GM21529 (cell line): ENCODE data around the gene C12orf76.
"Not testable (repeated sequence)": the region's sequence is repeated elsewhere in the genome, so short reads cannot be mapped to it uniquely, and the experiment has no call there.

ENCODE experiments used
- ATAC-seq: cut with Tn5 transposase; IDR thresholded peaks from one replicate; pipeline ENCODE4 v1.9.1; 2021; ENCODE audit not compliant: unreplicated experiment

Gene C12orf76

GRCh38 chr12:110065540-110065939, 17.2 kb upstream of the C12orf76 start:
- no peak for ATAC-seq

- ATAC-seq = no peak
Measured at GRCh38 chr12:110062241-110062640, 13.9 kb upstream of the C12orf76 start.

- ATAC-seq = no peak
Measured at GRCh38 chr12:110059651-110060000, 11.3 kb upstream of the C12orf76 start.

GRCh38 chr12:110058875-110059615, 10.7 kb upstream of the C12orf76 start:
- no peak for ATAC-seq

GRCh38 chr12:110056643-110057042, 8.3 kb upstream of the C12orf76 start:
- ATAC-seq = not testable (repeated sequence)

GRCh38 chr12:110055375-110056352, 7.3 kb upstream of the C12orf76 start:
- ATAC-seq = not testable (repeated sequence)

GRCh38 chr12:110050927-110051326, 2.6 kb upstream of the C12orf76 start:
- ATAC-seq = no peak

- not testable (repeated sequence) for ATAC-seq
Measured at GRCh38 chr12:110049666-110050065, 1.3 kb upstream of the C12orf76 start.

GRCh38 chr12:110049034-110049433, 712 bp upstream of the C12orf76 start:
- ATAC-seq = not testable (repeated sequence)

- ATAC-seq = no peak
Measured at GRCh38 chr12:110047297-110047940, 903 bp downstream of the C12orf76 start.

GRCh38 chr12:110046451-110047187, 1.7 kb downstream of the C12orf76 start:
- no peak for ATAC-seq

- ATAC-seq = no peak
Measured at GRCh38 chr12:110042264-110042663, 6.1 kb downstream of the C12orf76 start.

GRCh38 chr12:110039085-110039807, 9.1 kb downstream of the C12orf76 start:
- ATAC-seq = no peak

- ATAC-seq = no peak
Measured at GRCh38 chr12:110038741-110039084, 9.6 kb downstream of the C12orf76 start.

GRCh38 chr12:110037315-110037714, 11.0 kb downstream of the C12orf76 start:
- ATAC-seq = no peak

- ATAC-seq = no peak
Measured at GRCh38 chr12:110035534-110036104, 12.7 kb downstream of the C12orf76 start.

GRCh38 chr12:110033888-110034287, 14.4 kb downstream of the C12orf76 start:
- no peak for ATAC-seq

- no peak for ATAC-seq
Measured at GRCh38 chr12:110029290-110029815, 19.0 kb downstream of the C12orf76 start.

- ATAC-seq = no peak
Measured at GRCh38 chr12:110028323-110028722, 20.0 kb downstream of the C12orf76 start.

GRCh38 chr12:110024051-110024450, 24.3 kb downstream of the C12orf76 start:
- ATAC-seq = no peak
